GM21786 (cell line): ENCODE data around the gene SOWAHD.
"Not testable (repeated sequence)": the region's sequence is repeated elsewhere in the genome, so short reads cannot be mapped to it uniquely, and the experiment has no call there.

Experiments
- ATAC-seq: cut with Tn5 transposase; IDR thresholded peaks from one replicate; pipeline ENCODE4 v1.9.1; 2021; ENCODE audit not compliant: unreplicated experiment

SOWAHD gene

DNA sequence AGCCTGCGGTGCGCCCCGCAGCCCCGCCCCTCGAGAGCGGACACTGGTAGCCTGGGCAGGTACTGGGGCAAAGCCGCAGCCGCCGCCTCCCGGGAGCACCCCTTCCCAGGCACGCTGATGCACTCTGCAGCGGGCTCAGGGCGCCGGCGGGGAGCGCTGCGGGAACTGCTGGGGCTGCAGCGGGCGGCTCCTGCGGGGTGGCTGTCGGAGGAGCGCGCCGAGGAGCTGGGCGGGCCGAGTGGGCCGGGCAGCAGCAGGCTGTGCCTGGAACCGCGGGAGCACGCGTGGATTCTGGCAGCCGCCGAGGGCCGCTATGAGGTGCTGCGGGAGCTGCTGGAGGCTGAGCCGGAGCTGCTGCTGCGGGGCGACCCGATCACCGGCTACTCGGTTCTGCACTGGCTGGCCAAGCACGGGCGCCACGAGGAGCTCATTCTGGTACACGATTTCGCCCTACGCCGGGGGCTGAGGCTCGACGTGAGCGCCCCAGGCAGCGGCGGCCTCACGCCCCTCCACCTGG, 401 bp downstream of the SOWAHD start:
- ATAC-seq = no peak

DNA sequence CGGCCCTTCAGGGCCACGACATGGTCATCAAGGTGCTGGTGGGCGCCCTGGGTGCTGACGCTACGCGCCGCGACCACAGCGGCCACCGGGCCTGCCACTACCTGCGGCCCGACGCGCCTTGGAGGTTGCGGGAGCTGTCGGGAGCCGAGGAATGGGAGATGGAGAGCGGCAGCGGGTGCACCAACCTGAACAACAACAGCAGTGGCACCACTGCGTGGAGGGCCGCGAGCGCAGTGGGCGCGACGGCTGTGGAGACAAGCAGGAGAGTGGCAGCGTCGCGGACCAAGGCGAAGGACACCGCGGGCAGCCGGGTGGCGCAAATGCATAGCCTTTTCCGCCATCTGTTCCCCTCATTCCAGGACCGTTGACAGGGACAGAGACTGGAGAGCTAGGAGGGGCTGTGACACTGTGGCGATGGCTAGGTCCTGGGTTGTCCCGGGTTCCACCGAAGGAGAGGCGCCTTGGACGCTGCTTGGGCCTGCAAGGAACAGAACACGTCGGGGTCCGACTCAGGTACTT, 919 bp downstream of the SOWAHD start:
- no peak for ATAC-seq

DNA sequence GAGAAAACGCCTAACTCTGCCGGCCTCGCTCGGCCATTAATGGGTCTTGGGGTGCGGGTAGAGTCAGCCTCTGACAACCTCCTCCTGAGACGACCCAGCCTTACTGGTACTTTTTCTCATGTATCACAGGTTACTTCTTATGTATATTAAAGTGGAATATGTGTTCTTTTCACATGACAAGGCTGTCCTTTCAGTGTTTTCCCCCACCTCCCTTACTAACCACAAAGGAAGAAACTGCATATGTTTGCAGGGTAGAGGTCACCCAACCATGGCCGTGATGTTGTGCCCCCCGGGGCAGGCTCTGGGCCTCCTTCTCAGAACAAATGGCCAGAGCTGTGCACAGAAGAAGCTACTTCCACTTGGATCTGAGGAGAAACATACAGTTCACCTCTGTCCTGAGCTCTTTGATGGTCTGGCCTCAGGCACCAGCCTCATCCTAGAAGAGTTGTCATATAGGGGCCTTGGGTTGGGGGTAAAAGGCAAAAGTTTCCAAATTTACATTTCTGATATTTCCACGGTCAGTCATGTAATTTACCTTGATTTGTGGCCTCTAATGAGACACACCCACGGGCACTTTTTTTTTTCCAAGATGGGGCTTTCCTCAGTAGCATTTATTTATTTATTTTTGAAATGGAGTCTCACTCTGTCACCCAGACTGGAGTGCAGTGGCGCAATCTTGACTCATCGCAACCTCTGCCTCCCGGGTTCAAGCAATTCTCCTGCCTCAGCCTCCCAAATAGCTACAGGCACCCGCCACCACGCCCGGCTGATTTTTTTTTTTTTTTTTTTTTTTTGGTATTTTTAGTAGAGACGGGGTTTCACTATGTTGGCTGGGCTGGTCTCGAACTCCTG, 1.9 kb downstream of the SOWAHD start:
- no peak for ATAC-seq

DNA sequence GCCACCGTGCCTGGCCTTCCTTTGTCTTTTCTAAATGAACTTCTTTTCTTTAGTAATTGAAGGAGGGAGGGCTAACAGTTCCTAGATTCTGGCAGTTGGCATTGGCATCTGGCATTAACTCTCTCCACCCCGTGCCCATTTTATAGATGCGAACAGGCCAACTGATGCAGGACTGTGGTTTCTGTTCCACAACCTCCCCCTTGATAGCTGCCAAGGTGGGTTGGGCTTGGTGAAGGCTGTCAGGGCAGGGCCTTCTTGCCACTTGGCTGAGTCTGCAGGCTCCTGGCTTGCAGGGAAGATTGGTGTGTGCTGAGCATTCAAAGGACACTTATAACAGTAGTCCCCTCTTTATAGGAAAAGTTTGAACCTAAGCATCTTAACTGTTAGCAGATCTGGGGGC, 4.3 kb downstream of the SOWAHD start:
- ATAC-seq = no peak

DNA sequence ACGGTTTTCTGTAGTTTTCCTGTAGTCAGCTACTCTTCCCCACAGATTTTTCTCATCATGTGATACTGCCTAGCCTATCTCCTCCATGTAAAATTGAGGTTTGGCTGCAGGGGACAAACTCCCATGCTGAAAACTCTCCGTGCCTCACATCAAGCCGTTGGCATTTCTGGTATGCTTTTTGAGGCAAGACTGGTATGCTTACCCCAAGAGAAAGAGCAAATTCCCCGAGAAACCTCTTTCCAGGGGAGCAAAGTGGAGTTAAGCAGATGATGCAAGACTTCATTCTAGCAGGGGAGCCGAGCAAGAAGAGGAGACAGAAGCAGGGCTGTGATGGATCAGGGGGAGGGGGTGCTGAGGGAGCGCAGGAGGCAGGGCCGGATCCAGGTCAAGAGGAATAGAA, 4.8 kb downstream of the SOWAHD start:
- ATAC-seq = no peak

DNA sequence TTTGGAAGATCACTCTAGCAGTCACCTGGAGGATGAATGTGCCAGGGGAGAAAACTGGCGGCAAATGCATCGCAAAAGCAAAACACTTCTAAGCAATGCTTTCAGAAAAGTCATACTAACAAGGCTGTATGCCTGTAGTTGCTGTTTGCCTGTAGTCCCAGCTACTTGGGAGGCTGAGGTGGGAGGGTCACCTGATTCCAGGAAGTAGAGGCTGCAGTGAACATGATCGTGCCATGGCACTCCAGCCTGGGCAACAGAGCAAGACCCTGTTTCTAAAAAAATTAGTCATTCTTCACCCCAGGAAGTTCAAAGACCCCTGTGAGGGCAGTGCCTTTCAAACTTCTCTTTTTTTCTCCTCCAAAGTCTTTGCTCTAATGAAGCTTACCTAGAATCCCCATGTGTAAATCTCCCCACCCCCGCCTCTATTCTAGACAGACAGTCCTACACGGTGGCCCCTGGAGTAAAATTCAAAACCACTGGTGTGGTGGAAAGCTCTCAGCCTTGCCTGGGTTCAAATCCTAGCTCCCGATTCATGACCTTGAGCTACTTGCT, 5.5 kb downstream of the SOWAHD start:
- ATAC-seq = no peak

DNA sequence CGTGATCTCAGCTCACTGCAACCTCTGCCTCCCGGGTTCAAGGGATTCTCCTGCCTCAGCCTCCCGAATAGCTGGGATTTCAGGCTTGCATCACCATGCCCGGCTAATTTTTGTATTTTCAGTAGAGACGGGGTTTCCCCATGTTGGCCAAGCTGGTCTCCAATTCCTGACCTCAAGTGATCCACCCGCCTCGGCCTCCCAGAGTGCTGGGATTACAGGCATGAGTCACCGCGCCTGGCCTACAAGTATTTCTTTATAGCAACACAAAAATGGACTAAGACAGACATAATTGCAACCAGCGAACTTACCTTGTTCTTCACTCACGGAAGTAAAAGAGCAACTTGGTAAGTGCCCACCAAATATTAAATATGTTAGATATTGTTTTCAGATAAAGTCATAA, 10.0 kb downstream of the SOWAHD start:
- ATAC-seq = not testable (repeated sequence)

DNA sequence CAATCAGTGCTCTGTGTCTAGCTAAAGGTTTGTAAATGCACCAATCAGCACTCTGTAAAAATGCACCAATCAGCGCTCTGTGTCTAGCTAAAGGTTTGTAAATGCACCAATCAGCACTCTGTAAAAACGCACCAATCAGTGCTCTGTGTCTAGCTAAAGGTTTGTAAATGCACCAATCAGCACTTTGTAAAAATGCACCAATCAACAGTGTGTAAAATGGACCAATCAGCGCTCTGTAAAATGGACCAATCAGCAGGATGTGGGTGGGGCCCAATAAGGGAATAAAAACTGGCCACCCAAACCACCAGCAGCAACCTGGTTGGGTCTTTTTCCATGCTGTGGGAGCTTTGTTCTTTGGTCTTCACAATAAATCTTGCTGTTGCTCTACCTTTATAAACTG, 11.0 kb downstream of the SOWAHD start:
- not testable (repeated sequence) for ATAC-seq

DNA sequence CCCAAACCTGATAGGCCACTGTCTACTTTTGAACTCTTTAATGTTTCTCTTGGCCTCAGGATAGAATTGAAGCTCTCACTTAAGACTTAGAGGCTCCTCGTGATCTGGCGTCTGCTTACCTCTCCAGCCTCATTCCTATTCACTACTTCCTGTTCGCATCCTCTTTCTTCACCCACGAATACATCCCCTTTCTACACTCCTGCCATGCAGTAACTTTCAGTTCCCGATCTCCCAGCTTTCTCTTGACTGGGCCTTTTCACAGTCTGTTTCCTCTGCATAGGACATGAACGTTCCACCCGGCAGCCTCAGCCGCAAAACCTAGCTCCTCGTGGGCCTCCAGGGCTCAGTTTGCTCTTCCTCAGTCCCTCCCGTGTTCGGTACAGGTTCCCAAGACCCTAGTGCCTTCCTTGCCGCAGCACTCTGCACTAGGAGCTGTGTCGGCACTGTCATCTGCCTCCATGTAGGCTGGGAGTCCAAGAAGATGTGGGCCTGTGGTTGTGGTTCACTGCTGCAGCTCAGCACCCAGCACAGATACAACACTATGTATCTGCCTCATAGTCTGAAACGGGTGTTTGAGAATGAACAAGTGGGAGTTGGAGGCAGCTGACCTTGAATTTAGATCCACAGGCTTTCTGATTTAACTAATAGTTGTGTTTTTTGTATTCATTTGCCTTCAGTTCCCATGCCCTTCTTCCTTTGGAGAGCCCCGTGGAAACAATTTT, 17.3 kb downstream of the SOWAHD start:
- ATAC-seq = no peak

DNA sequence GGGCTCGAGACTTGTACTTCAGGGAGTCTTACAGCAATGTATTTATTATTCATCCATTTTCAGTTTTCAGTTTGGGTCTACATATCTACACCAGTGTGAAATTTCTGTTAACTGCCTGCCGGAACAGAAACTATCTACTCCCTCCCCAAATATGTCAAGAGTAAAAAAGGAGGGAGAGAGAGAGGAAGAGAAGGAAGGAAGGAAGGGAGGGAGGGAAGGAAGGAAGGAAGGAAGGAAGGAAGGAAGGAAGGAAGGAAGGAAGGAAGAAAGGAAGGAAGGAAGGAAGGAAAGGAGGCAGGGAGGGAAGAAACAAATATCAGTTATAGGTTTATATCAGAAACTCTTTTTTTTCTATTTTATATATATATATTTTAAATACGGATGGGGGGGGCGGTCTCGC, 20.4 kb downstream of the SOWAHD start:
- no peak for ATAC-seq

DNA sequence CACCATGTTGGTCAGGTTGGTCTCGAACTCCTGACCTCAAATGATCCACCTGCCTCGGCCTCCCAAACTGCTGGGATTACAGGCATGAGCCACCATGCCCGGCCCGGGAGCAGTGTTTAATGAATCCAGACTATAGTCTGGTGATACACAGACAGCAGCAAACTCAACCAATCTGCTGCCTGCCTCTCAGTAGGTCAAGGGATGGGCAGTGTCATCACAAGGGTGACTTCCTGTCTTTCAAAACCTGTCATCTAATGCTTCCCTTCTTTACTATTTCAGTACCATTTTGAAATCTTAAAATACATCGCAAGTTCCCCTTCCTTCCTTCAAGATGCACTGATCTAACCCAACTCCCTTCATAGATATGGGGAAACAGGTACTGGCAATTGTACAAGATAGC, 24.6 kb downstream of the SOWAHD start:
- no peak for ATAC-seq

DNA sequence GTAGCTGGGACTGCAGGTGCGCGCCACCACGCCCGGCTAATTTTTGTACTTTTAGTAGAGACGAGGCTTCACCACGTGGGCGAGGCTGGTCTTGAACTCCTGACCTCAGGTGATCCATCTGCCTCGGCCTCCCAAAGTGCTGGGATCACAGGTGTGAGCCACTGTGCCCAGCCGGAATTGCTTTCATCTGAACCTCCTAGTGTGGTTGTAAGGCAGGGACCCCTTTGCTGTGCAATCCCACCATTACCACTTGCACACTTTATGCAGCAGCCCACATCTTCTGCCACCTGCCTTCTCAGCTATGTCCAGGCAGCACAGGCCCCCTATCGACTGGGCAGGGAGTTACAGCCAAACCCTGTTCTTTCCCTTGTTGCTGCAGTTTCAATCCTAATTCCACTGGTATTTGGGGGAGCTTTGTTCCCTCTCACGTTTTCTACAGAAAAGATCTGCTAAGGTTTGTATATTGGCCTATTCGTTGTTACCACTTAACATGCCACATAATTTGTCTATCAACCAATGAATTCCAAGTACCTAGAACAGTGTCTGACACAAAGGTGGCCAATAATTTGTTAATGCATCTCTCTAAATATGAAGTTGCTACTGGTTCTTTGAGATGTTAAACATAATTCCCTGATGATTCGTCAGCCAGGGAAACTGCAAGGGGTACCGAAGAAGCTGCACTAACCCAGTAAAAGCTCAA, 26.5 kb downstream of the SOWAHD start:
- ATAC-seq = peak; percentile 60

DNA sequence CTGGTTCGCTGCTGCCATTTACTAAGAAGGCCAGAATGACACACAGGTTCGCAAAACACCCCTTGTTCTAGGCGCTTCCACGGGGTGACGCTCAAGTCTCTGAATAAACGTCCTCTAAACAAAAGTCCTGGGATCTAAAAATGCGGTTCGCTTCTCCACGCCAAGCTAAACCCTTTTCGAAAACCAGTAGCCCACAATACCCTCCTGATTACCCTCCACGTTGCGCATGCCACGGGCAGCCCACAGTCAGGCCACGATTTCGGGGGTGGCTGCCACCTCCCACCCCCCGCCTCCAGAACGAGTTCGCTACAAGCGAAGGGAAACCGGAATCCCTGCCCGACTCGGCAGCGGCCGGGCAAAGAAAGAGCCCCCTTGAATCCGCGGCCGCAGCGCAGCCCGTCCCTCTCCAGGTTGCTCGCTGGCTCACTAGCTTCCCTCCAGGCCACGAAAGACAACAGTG, 32.6 kb downstream of the SOWAHD start:
- peak; percentile 7 for ATAC-seq

DNA sequence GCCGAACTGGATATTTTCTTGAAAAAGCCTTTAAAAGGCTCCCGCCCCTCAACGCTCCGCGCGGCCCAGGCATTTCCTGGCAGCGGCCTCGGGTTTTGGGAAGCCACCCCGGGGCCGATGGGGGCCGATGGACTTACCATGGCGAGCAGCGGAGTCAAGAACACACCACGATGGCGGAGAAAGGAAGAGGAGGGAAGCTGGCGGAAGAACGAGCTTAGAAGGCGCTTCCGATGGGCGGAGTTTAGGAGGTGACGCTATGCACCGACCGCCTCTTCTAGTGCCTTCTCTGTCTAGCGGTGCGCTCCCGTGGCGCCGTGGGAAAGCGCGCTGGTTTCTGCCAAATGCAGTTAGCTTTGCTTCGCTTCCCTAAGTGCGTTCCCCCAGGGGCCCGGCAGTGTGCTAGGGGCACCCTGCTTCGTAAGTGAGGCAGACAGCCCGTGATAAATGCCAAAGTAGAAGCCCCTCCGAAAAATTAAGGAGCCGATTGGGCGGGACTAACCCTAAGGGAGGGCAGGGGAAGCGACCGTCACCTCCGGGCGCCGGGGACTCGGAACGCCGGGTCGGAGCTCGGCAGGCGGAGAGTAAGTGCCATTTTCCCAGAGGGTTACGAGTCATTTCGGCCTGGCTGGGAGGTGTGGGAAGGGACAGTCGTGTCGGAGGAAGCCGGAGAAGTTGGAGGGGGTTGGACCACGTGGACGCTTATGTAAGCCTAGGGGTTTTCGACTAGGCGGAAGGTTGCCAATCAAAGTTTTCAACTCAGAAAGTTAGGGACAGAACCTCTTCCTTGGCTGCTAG, 33.2 kb downstream of the SOWAHD start, which contains the start of gene RPL39:
Gene RPL39 (minus strand): TSS at position 194 of the 795 bp plus-strand sequence. CDS start 54 bp downstream, at position 140.
- peak; percentile 91 for ATAC-seq

DNA sequence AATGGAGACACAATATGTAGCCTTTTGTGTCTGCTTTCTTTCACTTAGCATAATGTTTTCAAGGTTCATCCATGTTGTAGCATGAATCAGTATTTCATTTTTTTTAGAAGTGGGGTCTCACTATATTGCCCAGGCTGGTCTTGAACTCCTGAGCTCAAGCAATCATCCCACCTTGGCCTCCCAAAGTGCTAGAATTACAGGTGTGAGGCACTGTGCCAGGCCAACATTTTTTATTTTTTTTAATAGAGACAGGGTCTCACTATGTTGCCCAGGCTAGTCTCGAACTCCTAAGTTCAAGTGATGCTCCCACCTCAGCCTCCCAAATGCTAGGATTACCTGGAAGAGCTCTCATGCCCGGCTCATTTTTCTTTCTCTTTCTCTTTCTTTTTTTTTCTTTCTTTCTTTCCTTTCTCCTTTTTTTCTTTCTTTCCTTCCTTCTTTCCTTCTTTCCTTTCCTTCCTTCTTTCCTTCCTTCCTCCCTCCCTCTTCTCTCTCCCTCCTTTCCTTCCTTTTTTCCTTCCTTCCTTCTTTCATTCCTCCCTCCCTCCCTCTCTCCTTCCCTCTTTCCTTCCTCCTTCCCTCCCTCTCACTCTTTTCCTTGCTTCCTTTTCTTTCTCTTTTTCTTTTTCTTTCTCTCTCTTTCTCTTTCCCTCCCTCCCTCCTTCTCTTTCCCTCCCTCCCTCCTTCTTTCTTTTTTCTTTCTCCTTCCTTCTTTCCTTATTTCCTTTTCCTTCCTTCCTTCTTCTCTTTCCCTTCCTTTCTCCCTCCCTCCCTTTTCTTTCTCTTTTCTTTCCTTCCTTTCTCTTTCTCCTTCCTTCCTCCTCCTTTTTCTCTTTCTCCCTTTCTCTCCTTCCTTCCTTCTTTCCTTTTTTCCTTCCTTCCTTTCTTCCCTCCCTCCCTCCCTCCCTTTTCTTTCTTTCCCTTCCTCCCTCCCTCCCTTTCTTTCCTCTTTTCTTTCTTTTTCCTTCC, 43.1 kb downstream of the SOWAHD start:
- ATAC-seq = no peak

DNA sequence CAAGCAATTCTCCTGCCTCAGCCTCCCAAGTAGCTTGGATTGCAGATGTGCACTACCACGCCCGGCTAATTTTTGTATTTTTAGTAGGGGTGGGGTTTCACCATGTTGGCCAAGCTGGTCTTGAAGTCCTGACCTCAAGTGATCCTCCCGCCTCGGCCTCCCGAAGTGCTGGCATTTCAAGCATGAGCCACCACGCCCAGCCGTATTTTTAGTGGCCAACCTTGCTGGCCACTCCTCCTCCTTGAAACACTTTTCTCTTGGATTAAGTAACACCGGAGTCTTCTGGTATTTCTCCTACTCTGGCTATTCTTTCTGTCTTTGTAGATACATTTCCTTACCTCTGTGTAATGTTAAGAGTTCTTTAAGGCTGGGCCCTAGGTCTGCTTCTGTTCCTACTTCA, 44.2 kb downstream of the SOWAHD start:
- no peak for ATAC-seq

DNA sequence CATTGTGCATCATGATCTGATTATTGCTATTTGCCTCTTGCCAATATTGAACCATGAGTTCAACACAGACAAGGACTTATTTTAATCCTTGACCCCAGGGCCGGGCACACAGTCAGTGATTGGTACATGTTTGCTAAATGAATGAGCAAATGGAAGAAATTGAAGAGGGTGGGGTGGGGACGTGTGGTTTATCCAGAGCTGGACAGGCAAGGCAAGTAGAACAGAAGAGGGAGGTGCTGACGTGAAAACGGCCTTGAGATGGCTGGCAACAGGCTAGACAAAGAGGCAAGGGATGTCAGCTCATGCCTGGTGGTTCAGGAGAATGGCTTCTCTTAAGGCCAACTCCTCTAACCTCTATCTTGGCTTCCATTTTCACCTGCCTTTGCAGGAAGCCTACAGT, 50.1 kb downstream of the SOWAHD start:
- ATAC-seq = not testable (repeated sequence)

DNA sequence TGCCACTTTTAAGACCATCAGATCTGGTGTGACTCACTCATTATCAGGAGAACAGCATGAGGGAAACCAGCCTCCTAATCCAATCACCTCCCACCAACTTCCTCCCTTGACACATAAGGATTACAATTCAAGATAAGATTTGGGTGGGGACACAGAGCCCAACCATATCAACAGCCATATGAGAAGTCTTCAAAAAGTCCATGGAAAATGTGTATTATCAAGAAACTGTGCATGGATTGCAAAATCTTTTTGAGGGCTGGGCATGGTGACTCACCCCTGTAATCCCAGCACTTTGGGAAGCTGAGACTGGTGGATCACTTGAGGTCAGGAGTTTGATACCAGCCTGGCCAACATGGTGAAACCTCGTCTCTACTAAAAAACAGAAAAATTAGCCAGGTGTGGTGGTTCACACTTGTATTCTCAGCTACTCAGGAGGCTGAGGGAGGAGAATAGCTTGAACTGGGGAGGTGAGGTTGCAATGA, 50.8 kb downstream of the SOWAHD start:
- no peak for ATAC-seq
